Mesendoderm (in vitro differentiated cells): Measurements from ENCODE around the gene MBNL1.

ENCODE experiments used
- DNase-seq: peaks from one replicate; pipeline ENCODE4 v3.0.0; 2013
- H2AK5ac ChIP-seq: 2 replicates; pipeline ENCODE4 v1.6.1; 2013; ENCODE audit warnings: low read length, inconsistent platforms
- H2BK120ac ChIP-seq: 2 replicates; pipeline ENCODE4 v1.6.1; 2013; ENCODE audit warnings: low read depth, mild to moderate bottlenecking, low read length, moderate library complexity, mixed read lengths
- H2BK15ac ChIP-seq: replicated peaks from 2 replicates; pipeline ENCODE4 v1.6.1; 2013; ENCODE audit warnings: low read depth, mild to moderate bottlenecking, moderate library complexity
- H2BK5ac ChIP-seq: 2 replicates; pipeline ENCODE4 v1.6.1; 2013; ENCODE audit warnings: low read length, inconsistent platforms
- H3K18ac ChIP-seq: 2 replicates; pipeline ENCODE4 v1.6.1; 2013; ENCODE audit warnings: mild to moderate bottlenecking, low read length, mixed read lengths
- H3K23ac ChIP-seq: one replicate; pipeline ENCODE4 v1.6.1; 2013; ENCODE audit warnings: low read length
- H3K27ac ChIP-seq: 2 replicates; pipeline ENCODE4 v1.5.1; 2013; ENCODE audit warnings: low read depth, mild to moderate bottlenecking, inconsistent platforms, low read length, moderate library complexity
- H3K27me3 ChIP-seq: 2 replicates; pipeline ENCODE4 v1.6.1; 2013; ENCODE audit warnings: low read length, control low read depth, mild to moderate bottlenecking, inconsistent platforms; ENCODE audit not compliant: insufficient read depth, poor library complexity
- H3K36me3 ChIP-seq: 2 replicates; pipeline ENCODE4 v1.6.1; 2013; ENCODE audit warnings: low read length, inconsistent platforms; ENCODE audit not compliant: control insufficient read depth, insufficient read depth
- H3K4ac ChIP-seq: one replicate; pipeline ENCODE4 v1.6.1; 2013; ENCODE audit warnings: low read depth, mild to moderate bottlenecking, low read length, moderate library complexity
- H3K4me1 ChIP-seq: 2 replicates; pipeline ENCODE4 v1.6.1; 2013; ENCODE audit warnings: low read depth, low read length, inconsistent platforms; ENCODE audit not compliant: control insufficient read depth
- H3K4me2 ChIP-seq: 2 replicates; pipeline ENCODE4 v1.6.1; 2013; ENCODE audit warnings: low read length
- H3K4me3 ChIP-seq: 2 replicates; pipeline ENCODE4 v1.5.1; 2013; ENCODE audit warnings: mild to moderate bottlenecking, low read length
- H3K56ac ChIP-seq: one replicate; pipeline ENCODE4 v1.6.1; 2013; ENCODE audit warnings: low read length
- H3K79me1 ChIP-seq: 2 replicates; pipeline ENCODE4 v1.6.1; 2013; ENCODE audit warnings: low read length, inconsistent platforms
- H3K79me2 ChIP-seq: 2 replicates; pipeline ENCODE4 v1.6.1; 2013; ENCODE audit warnings: mild to moderate bottlenecking, low read length; ENCODE audit not compliant: control insufficient read depth, insufficient read depth
- H3K9ac ChIP-seq: 2 replicates; pipeline ENCODE4 v1.6.1; 2013; ENCODE audit warnings: low read length, inconsistent platforms
- H4K5ac ChIP-seq: one replicate; pipeline ENCODE4 v1.6.1; 2013; ENCODE audit warnings: low read length
- H4K8ac ChIP-seq: one replicate; pipeline ENCODE4 v1.6.1; 2013; ENCODE audit warnings: low read depth, mild to moderate bottlenecking, control low read depth, low read length, moderate library complexity
- WGBS: extraction: QIAGEN DNeasy Blood & Tissue Kit; methylation state at CpG from one replicate; pipeline ENCODE4 v1.1.7; 2013; ENCODE audit warnings: low lambda C conversion rate, missing lambda C conversion rate; ENCODE audit not compliant: insufficient coverage; ENCODE audit errors: extremely low coverage; 5-methylcytosine and 5-hydroxymethylcytosine counted together

MBNL1 gene

DNA sequence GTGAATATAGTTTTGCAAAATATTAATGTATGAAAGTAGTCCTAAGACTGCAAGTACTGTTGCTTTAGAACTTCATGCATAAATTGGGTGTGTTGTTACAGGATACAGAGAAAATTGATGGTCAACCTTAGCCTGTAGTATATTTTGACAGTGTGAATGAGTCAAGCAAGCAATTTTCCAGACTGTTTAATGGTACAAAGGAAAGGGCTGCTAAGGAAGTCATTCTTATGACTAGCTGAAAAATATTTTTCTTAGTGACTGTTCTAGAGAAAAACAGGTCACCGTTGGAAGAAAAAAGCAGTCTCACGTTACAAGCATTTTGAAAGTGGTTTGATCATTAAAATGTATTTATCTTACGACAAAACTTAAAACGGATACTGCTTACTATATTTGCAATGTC, 49.2 kb downstream of the MBNL1 start:
- Histone ChIP-seq H2AK5ac (no peak overlapping the region), H3K4ac (no peak overlapping the region), H3K23ac (no peak overlapping the region), H3K79me2 (no peaks in the 10 kb centered on the region), H4K5ac (no peak overlapping the region), H3K56ac (no peak overlapping the region), H2BK120ac (no peak overlapping the region), H2BK15ac (no peak overlapping the region), H3K79me1 (no peaks in the 10 kb centered on the region), H4K8ac (no peak overlapping the region), H3K27me3 (no peaks in the 10 kb centered on the region), H3K18ac (no peak overlapping the region), H3K4me1 (no peaks in the 10 kb centered on the region), H3K27ac (no peak overlapping the region), H2BK5ac (no peak overlapping the region), H3K4me2 (no peak overlapping the region), H3K4me3 (no peak overlapping the region), H3K36me3 (no peaks in the 10 kb centered on the region), H3K9ac (no peak overlapping the region)
- DNase-seq, result no peak
- WGBS, result no CpG with 5 or more reads among the region's 4 CpGs

DNA sequence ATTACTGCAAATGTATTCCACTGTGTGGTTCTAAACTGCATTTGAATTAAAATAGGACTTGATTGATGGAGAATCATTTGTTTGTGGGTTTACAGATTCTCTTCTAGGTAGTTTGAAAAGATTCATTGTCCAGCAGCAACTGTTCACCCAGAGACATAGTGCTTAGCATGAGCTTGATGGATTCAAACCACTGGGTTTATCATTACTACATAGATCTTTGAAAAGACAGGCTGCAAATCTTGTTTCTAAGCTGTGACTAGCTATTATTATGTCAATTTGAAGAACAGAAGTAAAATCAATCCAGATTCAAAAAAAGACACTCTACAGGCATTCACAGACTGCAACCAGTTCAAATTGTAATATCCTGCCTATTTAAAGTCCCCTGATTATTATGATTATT, 49.8 kb downstream of the MBNL1 start:
- no peak overlapping the region for H3K27ac ChIP-seq
- no peak overlapping the region for H3K56ac ChIP-seq
- H3K36me3 ChIP-seq, result no peaks in the 10 kb centered on the region
- H4K5ac ChIP-seq, result no peak overlapping the region
- no peak overlapping the region for H2AK5ac ChIP-seq
- no peaks in the 10 kb centered on the region for H3K79me1 ChIP-seq
- H2BK5ac ChIP-seq, result no peak overlapping the region
- H3K79me2 ChIP-seq, result no peaks in the 10 kb centered on the region
- no peak overlapping the region for H3K4me2 ChIP-seq
- H4K8ac ChIP-seq, result no peak overlapping the region
- no peak overlapping the region for H3K4ac ChIP-seq
- H3K18ac ChIP-seq, result no peak overlapping the region
- H3K4me1 ChIP-seq, result no peaks in the 10 kb centered on the region
- no peaks in the 10 kb centered on the region for H3K27me3 ChIP-seq
- no peak overlapping the region for H3K4me3 ChIP-seq
- H2BK15ac ChIP-seq, result no peak overlapping the region
- no peak overlapping the region for H2BK120ac ChIP-seq
- no peak for DNase-seq
- no peak overlapping the region for H3K9ac ChIP-seq
- no peak overlapping the region for H3K23ac ChIP-seq

DNA sequence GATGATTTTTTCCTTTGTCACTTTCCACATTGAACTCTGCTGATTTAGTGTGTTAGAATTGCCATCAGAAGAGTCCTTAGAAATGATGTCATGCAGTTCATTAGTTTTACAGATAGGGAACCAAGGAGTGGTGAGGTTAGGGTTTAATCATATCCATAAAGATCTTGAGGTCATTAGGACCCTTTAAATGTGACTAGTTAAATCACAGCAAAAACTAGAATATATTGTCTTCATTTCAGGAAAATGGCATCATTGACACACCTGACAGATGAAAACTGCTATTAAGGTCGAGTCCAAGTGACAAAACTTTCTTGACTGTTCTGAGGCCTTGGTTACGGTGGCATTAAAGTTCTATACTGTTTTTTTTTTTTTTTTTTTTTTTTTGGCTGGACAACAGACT, 50.5 kb downstream of the MBNL1 start:
- Histone ChIP-seq H3K4me1 (no peaks in the 10 kb centered on the region), H2BK5ac (no peak overlapping the region), H2AK5ac (no peak overlapping the region), H3K18ac (no peak overlapping the region), H3K79me1 (no peaks in the 10 kb centered on the region), H3K4me2 (no peak overlapping the region), H3K4ac (no peak overlapping the region), H3K9ac (no peak overlapping the region), H3K27me3 (no peaks in the 10 kb centered on the region), H3K79me2 (no peaks in the 10 kb centered on the region), H4K5ac (no peak overlapping the region), H4K8ac (no peak overlapping the region), H2BK15ac (no peak overlapping the region), H2BK120ac (no peak overlapping the region), H3K4me3 (no peak overlapping the region), H3K27ac (no peak overlapping the region), H3K23ac (no peak overlapping the region), H3K36me3 (no peaks in the 10 kb centered on the region), H3K56ac (no peak overlapping the region)
- WGBS, result no CpG with 5 or more reads among the region's 2 CpGs
- no peak for DNase-seq

DNA sequence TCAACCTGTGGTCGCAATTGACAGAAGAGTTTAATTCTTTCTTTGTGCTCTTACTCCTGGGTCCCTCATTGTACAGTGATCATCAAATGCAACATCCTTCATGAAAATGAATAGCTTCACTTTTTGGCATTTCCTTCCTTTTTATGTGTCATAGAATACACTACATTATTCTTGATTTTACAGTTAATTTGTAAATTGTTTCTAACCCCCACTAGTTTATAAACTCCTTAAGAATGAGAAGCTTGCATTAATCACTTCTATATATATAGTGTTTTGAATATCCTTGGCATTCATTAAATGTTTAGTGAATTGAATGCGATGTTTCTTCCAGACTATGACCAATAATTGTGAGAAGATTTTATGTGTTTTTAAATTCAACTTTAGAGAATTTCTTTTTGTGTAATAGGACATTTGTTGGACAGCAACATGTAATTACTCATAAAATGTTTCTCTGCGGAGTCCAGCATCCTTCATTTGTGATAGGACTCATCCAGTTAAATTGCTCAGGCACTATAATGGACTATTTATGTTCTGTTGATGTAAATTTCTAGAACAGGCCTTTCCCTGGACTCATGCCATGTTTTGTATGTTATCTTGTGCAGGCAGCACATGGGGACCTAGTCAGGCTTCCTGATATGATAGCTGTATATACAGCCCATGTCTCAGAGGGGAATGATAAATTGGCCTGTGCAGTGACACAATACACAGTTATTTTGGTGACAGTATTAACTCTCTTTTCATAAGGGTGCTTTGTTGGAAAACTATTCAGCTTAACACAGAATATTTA, 51.3 kb downstream of the MBNL1 start:
- Histone ChIP-seq H4K5ac (no peak overlapping the region), H3K27ac (no peak overlapping the region), H3K79me1 (no peaks in the 10 kb centered on the region), H2BK5ac (no peak overlapping the region), H3K36me3 (no peaks in the 10 kb centered on the region), H2BK15ac (no peak overlapping the region), H3K4me2 (no peak overlapping the region), H3K4ac (no peak overlapping the region), H3K4me3 (no peak overlapping the region), H3K56ac (no peak overlapping the region), H2AK5ac (no peak overlapping the region), H3K79me2 (no peaks in the 10 kb centered on the region), H4K8ac (no peak overlapping the region), H2BK120ac (no peak overlapping the region), H3K4me1 (no peaks in the 10 kb centered on the region), H3K9ac (no peak overlapping the region), H3K23ac (no peak overlapping the region), H3K18ac (no peak overlapping the region), H3K27me3 (no peaks in the 10 kb centered on the region)
- no CpG with 5 or more reads among the region's 3 CpGs for WGBS
- no peak for DNase-seq

DNA sequence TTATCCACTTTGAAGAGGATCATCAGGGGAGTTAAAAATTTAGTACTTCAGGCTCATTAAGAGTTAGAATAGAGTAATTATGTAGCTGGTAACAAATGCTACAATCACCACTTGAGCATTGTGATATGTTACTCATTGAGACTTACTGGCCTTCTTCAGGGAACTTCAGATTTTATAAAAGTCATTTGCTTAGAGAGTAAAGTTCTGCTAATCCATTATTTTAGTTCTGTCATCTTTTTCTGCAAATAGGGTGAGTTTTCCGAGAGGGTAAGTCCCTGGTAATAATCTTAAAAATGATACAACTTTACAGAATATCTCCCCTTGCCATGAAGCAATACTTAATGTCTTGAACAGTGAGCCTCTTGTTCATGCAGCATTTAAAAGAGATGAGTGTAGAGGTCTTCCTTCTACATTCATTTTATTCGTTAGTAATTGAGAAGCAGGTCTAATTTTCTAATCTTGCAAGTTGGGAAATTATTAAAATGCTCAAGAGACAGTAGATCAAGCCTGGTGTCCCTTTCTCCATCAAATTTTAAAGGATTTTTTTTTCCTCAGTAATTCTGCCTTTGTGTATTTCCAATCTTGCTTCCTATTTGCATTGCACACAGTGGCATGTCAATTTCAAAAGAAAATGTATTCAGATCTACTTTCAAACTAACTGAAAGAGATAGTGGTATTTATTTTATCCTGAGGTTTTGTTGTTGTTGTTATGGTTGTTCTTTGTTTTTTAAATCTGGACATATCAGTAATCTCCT, 52.6 kb downstream of the MBNL1 start:
- no peak overlapping the region for H3K18ac ChIP-seq
- no peak for DNase-seq
- no peaks in the 10 kb centered on the region for H3K27me3 ChIP-seq
- H2BK15ac ChIP-seq, result no peak overlapping the region
- no peaks in the 10 kb centered on the region for H3K4me1 ChIP-seq
- H4K8ac ChIP-seq, result no peak overlapping the region
- no peak overlapping the region for H3K23ac ChIP-seq
- H3K56ac ChIP-seq, result no peak overlapping the region
- no peak overlapping the region for H3K4ac ChIP-seq
- H3K9ac ChIP-seq, result no peak overlapping the region
- H3K27ac ChIP-seq, result no peak overlapping the region
- H3K4me2 ChIP-seq, result no peak overlapping the region
- WGBS, result no CpG with 5 or more reads among the region's 2 CpGs
- H2BK120ac ChIP-seq, result no peak overlapping the region
- H3K36me3 ChIP-seq, result no peaks in the 10 kb centered on the region
- no peak overlapping the region for H4K5ac ChIP-seq
- no peaks in the 10 kb centered on the region for H3K79me2 ChIP-seq
- H2AK5ac ChIP-seq, result no peak overlapping the region
- H3K79me1 ChIP-seq, result no peaks in the 10 kb centered on the region
- no peak overlapping the region for H3K4me3 ChIP-seq
- H2BK5ac ChIP-seq, result no peak overlapping the region
